ENCODE data around the gene TCF19. TPM values are rescaled to one million over a fixed set of nuclear protein-coding genes. Genes with fewer than 3 reads are reported as not detected.
A peak's percentile ranks its signal among the peaks of the same experiment; 100 is the strongest.
"Not testable (repeated sequence)": the region's sequence is repeated elsewhere in the genome, so short reads cannot be mapped to it uniquely, and the experiment has no call there.

TCF19 gene
- total RNA-seq, 4 donors from 2014 or later = 3.9 to 5.9 (median 5.1) TPM

GRCh38 chr6:31197559-31198305 lies 39.3 kb downstream of the TCF19 start:
- ATAC-seq = peak; percentile 92
- Histone ChIP-seq H3K36me3 (no peaks in the 10 kb centered on the region), H3K4me3 (peak overlapping the region; percentile 48 to 73), H3K9me3 (no peaks in the 10 kb centered on the region), H3K4me1 (peaks cover 0 to 41% (median 8%) of the 10 kb centered on the region in 3 donors), H3K27me3 (no peaks in the 10 kb centered on the region), H3K27ac (peak overlapping the region; percentile 90 to 99 (median 94))
- TF ChIP-seq CTCF (IDR thresholded peaks at IDR 0.05) (peak in 2 of 4 experiments; percentile 12 to 20), POLR2A (IDR thresholded peaks at IDR 0.05) (peak; percentile 62 to 72), POLR2AphosphoS5 (IDR thresholded peaks at IDR 0.05) (peak; percentile 73), EP300 (IDR thresholded peaks at IDR 0.05) (no peak)
- WGBS, 2 donors (ENCODE audit: low coverage in 1 of 2) = 0% methylated on average over 1 to 6 of the region's 45 CpGs

GRCh38 chr6:31199105-31199452 lies 40.7 kb downstream of the TCF19 start:
- H3K27me3 ChIP-seq, H3K9me3 ChIP-seq, H3K36me3 ChIP-seq, H3K4me3 ChIP-seq, ATAC-seq: not testable (repeated sequence)
- Histone ChIP-seq H3K27ac (peak overlapping the region in 3 of 4 donors; percentile 91 to 99 (median 96)), H3K4me1 (peaks cover 4 to 50% (median 16%) of the 10 kb centered on the region in 3 donors)
- WGBS, 2 donors (ENCODE audit: low coverage in 1 of 2) = 82 to 100% methylated on average over 1 to 3 of the region's 4 CpGs

GRCh38 chr6:31202259-31203166 lies 44.1 kb downstream of the TCF19 start:
- Histone ChIP-seq H3K4me3 (no peak overlapping the region), H3K9me3 (no peaks in the 10 kb centered on the region), H3K4me1 (peaks cover 4 to 42% (median 16%) of the 10 kb centered on the region in 3 donors), H3K27me3 (no peaks in the 10 kb centered on the region), H3K27ac (peak overlapping the region in 3 of 4 donors; percentile 68 to 77 (median 75)), H3K36me3 (no peaks in the 10 kb centered on the region)
- 24 to 28% methylated on average over 5 of the region's 11 CpGs for WGBS, 2 donors (ENCODE audit: low coverage in 1 of 2)
- TF ChIP-seq CTCF (IDR thresholded peaks at IDR 0.05) (no peak), POLR2A (IDR thresholded peaks at IDR 0.05) (no peak), POLR2AphosphoS5 (IDR thresholded peaks at IDR 0.05) (no peak), EP300 (IDR thresholded peaks at IDR 0.05) (no peak)
- no peak for ATAC-seq

- Histone ChIP-seq H3K27me3 (no peaks in the 10 kb centered on the region), H3K27ac (peak overlapping the region; percentile 68 to 78 (median 76)), H3K4me1 (peaks cover 4 to 37% (median 14%) of the 10 kb centered on the region in 3 donors), H3K9me3 (no peaks in the 10 kb centered on the region), H3K36me3 (no peaks in the 10 kb centered on the region), H3K4me3 (peak overlapping the region; percentile 41 to 51)
- TF ChIP-seq EP300 (IDR thresholded peaks at IDR 0.05) = no peak
- TF ChIP-seq POLR2AphosphoS5 (IDR thresholded peaks at IDR 0.05) = no peak
- TF ChIP-seq POLR2A (IDR thresholded peaks at IDR 0.05) = no peak
- TF ChIP-seq CTCF (IDR thresholded peaks at IDR 0.05) = no peak
- WGBS, 2 donors (ENCODE audit: low coverage in 1 of 2) = 17 to 38% methylated on average over 5 of the region's 5 CpGs
- peak; percentile 57 for ATAC-seq
Measured at GRCh38 chr6:31203345-31203979, 45.1 kb downstream of the TCF19 start.

GRCh38 chr6:31204751-31205145 lies 46.4 kb downstream of the TCF19 start:
- H3K36me3 ChIP-seq = no peaks in the 10 kb centered on the region
- no peaks in the 10 kb centered on the region for H3K27me3 ChIP-seq
- no peak for ATAC-seq
- H3K4me1 ChIP-seq = peaks cover 4 to 24% (median 10%) of the 10 kb centered on the region in 3 donors
- no peaks in the 10 kb centered on the region for H3K9me3 ChIP-seq
- H3K27ac ChIP-seq = peak overlapping the region in 3 of 4 donors; percentile 1 to 77 (median 68)
- H3K4me3 ChIP-seq = no peak overlapping the region
- 50 to 77% methylated on average over 1 to 3 of the region's 4 CpGs for WGBS, 2 donors (ENCODE audit: low coverage in 1 of 2)
- TF ChIP-seq POLR2A (IDR thresholded peaks at IDR 0.05) (no peak), POLR2AphosphoS5 (IDR thresholded peaks at IDR 0.05) (no peak), EP300 (IDR thresholded peaks at IDR 0.05) (no peak), CTCF (IDR thresholded peaks at IDR 0.05) (no peak)
